Keratinocyte (primary cell): ENCODE measurements around the gene SLC43A1. TPM values are rescaled to one million over a fixed set of nuclear protein-coding genes. Genes with fewer than 3 reads are reported as not detected.

Source experiments
- DNase-seq: peaks from one replicate; pipeline ENCODE4 v3.0.0-alpha.2; 2011; ENCODE audit warnings: low read depth, missing footprints, low spot score
- FAIRE-seq: peaks from 2 replicates; lab custom pipeline; 2011; peaks lifted over from hg19 to GRCh38; lab: Jason Lieb, UNC
- H2AFZ ChIP-seq: 2 replicates; pipeline ENCODE4 v1.6.0; 2012; ENCODE audit warnings: low read length, control low read depth, inconsistent platforms; ENCODE audit not compliant: control insufficient read depth
- H3K27ac ChIP-seq: 2 replicates; pipeline ENCODE4 v1.5.1; 2011; ENCODE audit warnings: low read length; ENCODE audit not compliant: control insufficient read depth, insufficient read depth
- H3K27me3 ChIP-seq: 3 replicates; pipeline ENCODE4 v1.6.0; 2011; ENCODE audit warnings: low read length; ENCODE audit not compliant: control insufficient read depth, insufficient read depth; ENCODE audit errors: extremely low read depth
- H3K36me3 ChIP-seq, 2 experiments: 2 replicates in 1 of 2; 3 replicates in 1 of 2; pipeline ENCODE4 v1.5.1; 2011; ENCODE audit warnings: low read length in 2 of 2, mild to moderate bottlenecking in 1 of 2; ENCODE audit not compliant: control insufficient read depth in 2 of 2, insufficient read depth in 2 of 2; ENCODE audit errors: extremely low read depth in 1 of 2
- H3K4me1 ChIP-seq: 3 replicates; pipeline ENCODE4 v1.5.1; 2011; ENCODE audit warnings: low read length; ENCODE audit not compliant: control insufficient read depth, insufficient read depth; ENCODE audit errors: extremely low read depth
- H3K4me2 ChIP-seq: 3 replicates; pipeline ENCODE4 v1.6.0; 2011; ENCODE audit warnings: low read depth, low read length; ENCODE audit not compliant: control insufficient read depth, insufficient read depth; ENCODE audit errors: extremely low read depth
- H3K4me3 ChIP-seq, 3 experiments: fragments of 200-600 bp in 1 of 3; sonication (generic) in 1 of 3; 2 replicates in 2 of 3; 3 replicates in 1 of 3; pipeline ENCODE4 v1.5.1; 2011 to 2016; ENCODE audit warnings: low read length in 3 of 3, mild to moderate bottlenecking in 3 of 3, control low read depth in 2 of 3, inconsistent platforms in 1 of 3, low read depth in 1 of 3, mixed read lengths in 1 of 3, mixed run types in 1 of 3, moderate library complexity in 1 of 3; ENCODE audit not compliant: control insufficient read depth in 2 of 3, insufficient read depth in 2 of 3; ENCODE audit errors: extremely low read depth in 1 of 3
- H3K79me2 ChIP-seq: 2 replicates; pipeline ENCODE4 v1.6.0; 2012; ENCODE audit warnings: low read length; ENCODE audit not compliant: control insufficient read depth, insufficient read depth
- H3K9ac ChIP-seq: 3 replicates; pipeline ENCODE4 v1.6.0; 2011; ENCODE audit warnings: low read length; ENCODE audit not compliant: control insufficient read depth, insufficient read depth; ENCODE audit errors: extremely low read depth
- H3K9me1 ChIP-seq: 3 replicates; pipeline ENCODE4 v1.6.0; 2011; ENCODE audit warnings: low read length; ENCODE audit not compliant: control insufficient read depth, insufficient read depth; ENCODE audit errors: extremely low read depth
- H3K9me3 ChIP-seq: 2 replicates; pipeline ENCODE4 v1.5.1; 2012; ENCODE audit warnings: low read depth, low read length; ENCODE audit not compliant: control insufficient read depth
- H4K20me1 ChIP-seq: 3 replicates; pipeline ENCODE4 v1.6.0; 2011; ENCODE audit warnings: low read length; ENCODE audit not compliant: control insufficient read depth, insufficient read depth; ENCODE audit errors: extremely low read depth
- EZH2 ChIP-seq: IDR thresholded peaks from one replicate; pipeline ENCODE4 v1.6.1; 2012; ENCODE audit warnings: inconsistent platforms, mild to moderate bottlenecking, low read length, moderate library complexity
- dilution Hi-C: fragments of 300-500 bp; cut with MboI; formaldehyde crosslinking; loops from one replicate; pipeline ENCODE4 v1.7.0; 2020; ENCODE audit warnings: low sequenced_read_pairs; ENCODE audit not compliant: extremely low pct_ligation_motif_present
- polyA plus RNA-seq, 5 experiments: library from polyadenylated mRNA; depleted of rRNA in 3 of 5; stranded (reverse) in 3 of 5; stranded (forward) in 1 of 5; unstranded in 1 of 5; fragments of >200 nt; gene quantifications; 1 replicate in 1 of 5; 2 replicates in 3 of 5; 3 replicates in 1 of 5; pipeline versions ENCODE4 v1.2.1 to v1.2.3, GENCODE V29; 2011 to 2012; ENCODE audit warnings: missing spikeins in 2 of 5, low read depth in 1 of 5, low replicate concordance in 1 of 5
- TF ChIP-seq, protein P1 (sequence below), 3 experiments: IDR thresholded peaks in 1 of 3; conservative IDR thresholded peaks in 1 of 3; optimal IDR thresholded peaks in 1 of 3; 2 replicates in 2 of 3; 3 replicates in 1 of 3; pipeline versions ENCODE3 to v1.5.1; 2011; ENCODE audit warnings: low read length in 3 of 3, mild to moderate bottlenecking in 3 of 3, moderate library complexity in 2 of 3, control low read depth in 1 of 3, inconsistent platforms in 1 of 3; ENCODE audit not compliant: insufficient read depth in 2 of 3; ENCODE audit errors: extremely low read depth in 1 of 3

Gene SLC43A1
- polyA plus RNA-seq, 1 donor (not counting 4 experiments of a cell fraction or from before 2014, with no cell fraction given), result 0.75 TPM

DNA sequence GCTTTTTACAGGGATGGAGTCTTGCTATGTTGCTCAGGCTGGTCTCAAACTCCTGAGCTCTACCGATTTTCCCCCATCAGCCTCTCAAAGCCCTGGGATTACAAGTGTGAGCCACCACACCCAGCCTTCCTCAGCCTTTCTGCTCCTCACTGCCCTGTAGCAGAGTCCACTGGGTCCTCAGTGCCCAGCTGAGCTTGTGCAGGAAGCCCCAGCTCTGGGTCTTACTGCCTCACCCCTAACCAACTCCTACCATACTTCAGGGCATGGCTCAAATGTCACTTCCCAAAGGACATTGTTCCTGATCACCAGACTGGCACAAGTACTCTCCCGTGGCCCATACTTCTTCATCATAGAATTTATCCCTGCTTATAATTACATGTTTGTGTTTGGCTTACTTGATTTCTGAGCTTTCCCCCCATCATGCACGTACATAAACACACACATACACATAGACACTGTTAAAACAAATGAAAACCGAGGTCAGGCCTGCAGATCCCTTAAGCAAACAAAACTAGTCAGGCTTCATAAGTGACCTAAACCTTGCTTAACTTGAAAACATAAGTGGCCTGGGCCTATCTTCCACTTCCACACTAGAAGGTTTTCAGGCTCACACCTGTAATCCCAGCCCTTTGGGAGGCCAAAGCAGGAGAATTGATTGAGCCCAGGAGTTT lies 74.6 kb downstream of the SLC43A1 start:
- no peak overlapping the region for H3K4me3 ChIP-seq
- no peak overlapping the region for H3K27ac ChIP-seq
- no peaks in the 10 kb centered on the region for H3K27me3 ChIP-seq
- H3K79me2 ChIP-seq, result no peaks in the 10 kb centered on the region
- TF ChIP-seq, protein P1, sequence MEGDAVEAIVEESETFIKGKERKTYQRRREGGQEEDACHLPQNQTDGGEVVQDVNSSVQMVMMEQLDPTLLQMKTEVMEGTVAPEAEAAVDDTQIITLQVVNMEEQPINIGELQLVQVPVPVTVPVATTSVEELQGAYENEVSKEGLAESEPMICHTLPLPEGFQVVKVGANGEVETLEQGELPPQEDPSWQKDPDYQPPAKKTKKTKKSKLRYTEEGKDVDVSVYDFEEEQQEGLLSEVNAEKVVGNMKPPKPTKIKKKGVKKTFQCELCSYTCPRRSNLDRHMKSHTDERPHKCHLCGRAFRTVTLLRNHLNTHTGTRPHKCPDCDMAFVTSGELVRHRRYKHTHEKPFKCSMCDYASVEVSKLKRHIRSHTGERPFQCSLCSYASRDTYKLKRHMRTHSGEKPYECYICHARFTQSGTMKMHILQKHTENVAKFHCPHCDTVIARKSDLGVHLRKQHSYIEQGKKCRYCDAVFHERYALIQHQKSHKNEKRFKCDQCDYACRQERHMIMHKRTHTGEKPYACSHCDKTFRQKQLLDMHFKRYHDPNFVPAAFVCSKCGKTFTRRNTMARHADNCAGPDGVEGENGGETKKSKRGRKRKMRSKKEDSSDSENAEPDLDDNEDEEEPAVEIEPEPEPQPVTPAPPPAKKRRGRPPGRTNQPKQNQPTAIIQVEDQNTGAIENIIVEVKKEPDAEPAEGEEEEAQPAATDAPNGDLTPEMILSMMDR (optimal IDR thresholded peaks at IDR 0.05 in 1 of 3, IDR thresholded peaks at IDR 0.05 in 1 of 3, conservative IDR thresholded peaks at IDR 0.05 in 1 of 3; ENCODE audit: extremely low read depth in 1 of 3, insufficient read depth in 2 of 3, low read length in 3 of 3), result no peak
- no peak for TF ChIP-seq EZH2
- DNase-seq, result no peak
- dilution Hi-C loops, result no loop called here
- H3K36me3 ChIP-seq, result no peaks in the 10 kb centered on the region
- H3K4me2 ChIP-seq, result no peak overlapping the region
- no peak overlapping the region for H3K9ac ChIP-seq
- no peak overlapping the region for H2AFZ ChIP-seq
- H3K9me3 ChIP-seq, result no peaks in the 10 kb centered on the region
- H4K20me1 ChIP-seq, result no peaks in the 10 kb centered on the region
- FAIRE-seq, result no peak
- H3K9me1 ChIP-seq, result no peaks in the 10 kb centered on the region
- H3K4me1 ChIP-seq, result peaks cover 5% of the 10 kb centered on the region

DNA sequence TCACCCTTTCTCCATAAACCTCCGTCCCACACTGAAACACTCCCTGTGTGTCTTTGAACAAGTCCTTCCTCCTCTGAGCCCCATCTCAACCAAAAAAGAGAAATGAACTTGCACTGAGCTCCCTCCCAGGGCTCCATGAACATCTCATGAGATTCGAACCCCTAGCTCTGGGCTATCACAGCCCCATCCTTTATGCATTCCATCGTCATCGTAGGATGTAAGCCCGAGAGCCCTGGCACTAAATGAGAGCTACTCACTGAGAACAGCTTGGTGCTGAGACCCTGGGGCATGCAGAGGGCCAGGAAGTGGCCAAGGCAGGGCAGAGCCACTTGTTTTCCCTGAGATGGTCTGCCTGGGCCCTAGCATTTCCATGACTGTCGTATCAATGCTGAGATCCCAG lies 75.7 kb downstream of the SLC43A1 start:
- DNase-seq (no peak), FAIRE-seq (no peak)
- Histone ChIP-seq H3K27me3 (no peaks in the 10 kb centered on the region), H3K4me1 (peaks cover 8% of the 10 kb centered on the region), H2AFZ (no peak overlapping the region), H4K20me1 (no peaks in the 10 kb centered on the region), H3K27ac (no peak overlapping the region), H3K4me2 (no peak overlapping the region), H3K9me1 (no peaks in the 10 kb centered on the region), H3K9ac (no peak overlapping the region), H3K36me3 (no peaks in the 10 kb centered on the region), H3K79me2 (no peaks in the 10 kb centered on the region), H3K4me3 (no peak overlapping the region), H3K9me3 (no peaks in the 10 kb centered on the region)
- TF ChIP-seq EZH2, result no peak
- TF ChIP-seq, protein P1 (optimal IDR thresholded peaks at IDR 0.05 in 1 of 3, IDR thresholded peaks at IDR 0.05 in 1 of 3, conservative IDR thresholded peaks at IDR 0.05 in 1 of 3; ENCODE audit: extremely low read depth in 1 of 3, insufficient read depth in 2 of 3, low read length in 3 of 3), result no peak
- dilution Hi-C loops, result no loop called here
